SK-N-SH (cell line): Measurements from ENCODE around the gene PGF.

ENCODE experiments used
- FOXM1 ChIP-seq: IDR thresholded peaks from 2 replicates; pipeline ENCODE4 v1.4.0; 2012; ENCODE audit warnings: low read depth, mild to moderate bottlenecking
- MXI1 ChIP-seq: IDR thresholded peaks from 2 replicates; pipeline ENCODE4 v1.6.1; 2012; ENCODE audit warnings: mild to moderate bottlenecking, low read depth, low read length, improper control_type of control experiment
- NRF1 ChIP-seq: IDR thresholded peaks from 2 replicates; pipeline ENCODE4 v1.6.1; 2012; ENCODE audit warnings: low read depth, mild to moderate bottlenecking, low read length
- RCOR1 ChIP-seq: fragments of 150-350 bp; IDR thresholded peaks from 2 replicates; pipeline ENCODE4 v1.6.1; 2017; ENCODE audit warnings: antibody characterized with exemption, low read length
- TAF1 ChIP-seq: IDR thresholded peaks from 2 replicates; pipeline ENCODE4 v1.6.1; 2012; ENCODE audit warnings: low read depth, mild to moderate bottlenecking, low read length, moderate library complexity, borderline replicate concordance
- TCF12 ChIP-seq: IDR thresholded peaks from 2 replicates; pipeline ENCODE4 v1.4.0; 2012
- TF ChIP-seq, protein P1 (sequence below): fragments of 150-350 bp; IDR thresholded peaks from 2 replicates; pipeline ENCODE4 v1.6.1; 2017; ENCODE audit warnings: antibody characterized with exemption, low read length, low read depth, borderline replicate concordance
- TF ChIP-seq, protein P2 (sequence below): fragments of 200-600 bp; sonication (generic); IDR thresholded peaks from 2 replicates; pipeline ENCODE4 v1.6.1; 2017; ENCODE audit warnings: antibody characterized with exemption, mild to moderate bottlenecking, moderate library complexity
- TF ChIP-seq, protein P3 (sequence below): IDR thresholded peaks from 2 replicates; pipeline ENCODE4 v1.4.0; 2012; ENCODE audit warnings: low read depth

DNA sequence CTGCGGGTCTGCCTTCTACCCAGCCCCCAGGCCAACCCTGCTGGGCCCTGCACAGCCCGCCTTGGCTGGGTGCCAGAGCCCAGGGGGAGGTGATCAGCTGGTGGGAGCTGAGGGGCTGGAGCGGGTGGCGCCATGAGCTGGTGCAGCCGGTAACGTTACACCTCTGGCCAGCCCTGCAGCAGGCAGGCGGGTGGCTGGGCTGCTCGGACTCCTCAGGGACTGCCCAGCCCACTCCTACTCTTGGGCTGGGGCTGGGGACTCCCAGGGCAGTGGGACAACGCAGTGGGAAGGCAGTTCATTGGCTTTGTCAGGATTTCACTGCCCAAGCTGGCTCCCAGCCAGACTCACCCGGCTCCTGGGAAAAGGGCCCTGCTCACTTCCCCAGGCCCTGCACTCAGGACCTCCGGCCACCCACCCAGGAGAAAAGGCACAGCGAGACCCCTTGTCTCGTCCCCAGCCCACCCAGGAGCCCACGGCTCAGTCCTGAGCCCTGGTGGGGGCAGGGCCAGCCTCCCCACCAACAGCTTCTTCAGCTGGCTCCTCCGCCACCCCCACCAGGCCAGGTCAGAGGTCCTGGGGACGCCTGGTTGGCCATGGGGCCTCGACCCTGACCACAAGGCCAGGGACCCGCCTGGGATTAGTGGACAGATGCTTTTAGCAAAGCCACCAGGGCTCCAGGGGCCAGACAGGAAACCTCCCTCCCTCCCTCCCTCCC is 1.0 kb downstream of the PGF start:
- TF ChIP-seq, protein P1, sequence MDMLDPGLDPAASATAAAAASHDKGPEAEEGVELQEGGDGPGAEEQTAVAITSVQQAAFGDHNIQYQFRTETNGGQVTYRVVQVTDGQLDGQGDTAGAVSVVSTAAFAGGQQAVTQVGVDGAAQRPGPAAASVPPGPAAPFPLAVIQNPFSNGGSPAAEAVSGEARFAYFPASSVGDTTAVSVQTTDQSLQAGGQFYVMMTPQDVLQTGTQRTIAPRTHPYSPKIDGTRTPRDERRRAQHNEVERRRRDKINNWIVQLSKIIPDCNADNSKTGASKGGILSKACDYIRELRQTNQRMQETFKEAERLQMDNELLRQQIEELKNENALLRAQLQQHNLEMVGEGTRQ, result no peak
- TF ChIP-seq, protein P2, sequence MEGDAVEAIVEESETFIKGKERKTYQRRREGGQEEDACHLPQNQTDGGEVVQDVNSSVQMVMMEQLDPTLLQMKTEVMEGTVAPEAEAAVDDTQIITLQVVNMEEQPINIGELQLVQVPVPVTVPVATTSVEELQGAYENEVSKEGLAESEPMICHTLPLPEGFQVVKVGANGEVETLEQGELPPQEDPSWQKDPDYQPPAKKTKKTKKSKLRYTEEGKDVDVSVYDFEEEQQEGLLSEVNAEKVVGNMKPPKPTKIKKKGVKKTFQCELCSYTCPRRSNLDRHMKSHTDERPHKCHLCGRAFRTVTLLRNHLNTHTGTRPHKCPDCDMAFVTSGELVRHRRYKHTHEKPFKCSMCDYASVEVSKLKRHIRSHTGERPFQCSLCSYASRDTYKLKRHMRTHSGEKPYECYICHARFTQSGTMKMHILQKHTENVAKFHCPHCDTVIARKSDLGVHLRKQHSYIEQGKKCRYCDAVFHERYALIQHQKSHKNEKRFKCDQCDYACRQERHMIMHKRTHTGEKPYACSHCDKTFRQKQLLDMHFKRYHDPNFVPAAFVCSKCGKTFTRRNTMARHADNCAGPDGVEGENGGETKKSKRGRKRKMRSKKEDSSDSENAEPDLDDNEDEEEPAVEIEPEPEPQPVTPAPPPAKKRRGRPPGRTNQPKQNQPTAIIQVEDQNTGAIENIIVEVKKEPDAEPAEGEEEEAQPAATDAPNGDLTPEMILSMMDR, result no peak
- TF ChIP-seq MXI1 (no peak), TAF1 (no peak), TCF12 (no peak), RCOR1 (no peak), FOXM1 (no peak), NRF1 (no peak)
- TF ChIP-seq, protein P3, sequence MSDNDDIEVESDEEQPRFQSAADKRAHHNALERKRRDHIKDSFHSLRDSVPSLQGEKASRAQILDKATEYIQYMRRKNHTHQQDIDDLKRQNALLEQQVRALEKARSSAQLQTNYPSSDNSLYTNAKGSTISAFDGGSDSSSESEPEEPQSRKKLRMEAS, result no peak
